GM23338 (cell line): ENCODE data around the gene PHKB. TPM values are rescaled to one million over a fixed set of nuclear protein-coding genes. Genes with fewer than 3 reads are reported as not detected.

ENCODE experiments used
- ATAC-seq: fragments of 200-7000 bp; cut with Tn5 transposase; 3 replicates; pipeline ENCODE4 v1.9.1; 2020
- DNase-seq: peaks from one replicate; pipeline ENCODE4 v3.0.0-alpha.2; 2015; ENCODE audit warnings: low spot score
- H2AFZ ChIP-seq: fragments of 200-600 bp; sonication (generic); 2 replicates; pipeline ENCODE4 v1.8.0; 2016; ENCODE audit warnings: antibody characterized with exemption, mild to moderate bottlenecking, moderate library complexity
- H3F3A ChIP-seq: fragments of 200-600 bp; sonication (generic); replicated peaks from 2 replicates; pipeline ENCODE4 v1.8.0; 2017; ENCODE audit warnings: antibody characterized with exemption, mixed run types, low read depth
- H3K27ac ChIP-seq: fragments of 200-600 bp; sonication (generic); 2 replicates; pipeline ENCODE4 v1.6.1; 2016; ENCODE audit warnings: low read depth
- H3K27me3 ChIP-seq: fragments of 200-600 bp; sonication (generic); 2 replicates; pipeline ENCODE4 v1.8.0; 2016; ENCODE audit warnings: mild to moderate bottlenecking, mixed run types, moderate library complexity; ENCODE audit not compliant: insufficient read depth
- H3K36me3 ChIP-seq: fragments of 200-600 bp; sonication (generic); 2 replicates; pipeline ENCODE4 v1.8.0; 2016; ENCODE audit warnings: mild to moderate bottlenecking; ENCODE audit not compliant: insufficient read depth
- H3K4me1 ChIP-seq: fragments of 200-600 bp; sonication (generic); 2 replicates; pipeline ENCODE4 v1.8.0; 2016; ENCODE audit warnings: mild to moderate bottlenecking, moderate library complexity; ENCODE audit not compliant: insufficient read depth
- H3K4me2 ChIP-seq: fragments of 200-600 bp; sonication (generic); 2 replicates; pipeline ENCODE4 v1.7.1; 2017; ENCODE audit warnings: mixed run types
- H3K4me3 ChIP-seq: fragments of 200-600 bp; sonication (generic); 2 replicates; pipeline ENCODE4 v1.6.1; 2016; ENCODE audit warnings: mixed run types
- H3K79me2 ChIP-seq: fragments of 200-600 bp; sonication (generic); replicated peaks from 2 replicates; pipeline ENCODE4 v1.8.0; 2017; ENCODE audit warnings: mild to moderate bottlenecking; ENCODE audit not compliant: insufficient read depth
- H3K9me2 ChIP-seq: fragments of 200-600 bp; sonication (generic); 2 replicates; pipeline ENCODE4 v1.8.0; 2017; ENCODE audit not compliant: insufficient read depth
- H4K20me1 ChIP-seq: fragments of 200-600 bp; sonication (generic); replicated peaks from 2 replicates; pipeline ENCODE4 v1.8.0; 2017; ENCODE audit warnings: mild to moderate bottlenecking; ENCODE audit not compliant: insufficient read depth
- H3K27ac Mint-ChIP-seq: 2 replicates; pipeline ENCODE4 v1.8.0; 2020; ENCODE audit warnings: inconsistent platforms, mild to moderate bottlenecking, moderate library complexity, mixed read lengths
- H3K27me3 Mint-ChIP-seq: 3 replicates; pipeline ENCODE4 v1.8.0; 2022; ENCODE audit warnings: low read depth, mild to moderate bottlenecking, moderate library complexity, mixed read lengths, inconsistent platforms; ENCODE audit not compliant: insufficient read depth, poor library complexity
- H3K36me3 Mint-ChIP-seq: 3 replicates; pipeline ENCODE4 v1.8.0; 2021; ENCODE audit warnings: low read depth, mild to moderate bottlenecking, inconsistent platforms, moderate library complexity, mixed read lengths
- H3K4me1 Mint-ChIP-seq: 3 replicates; pipeline ENCODE4 v1.8.0; 2020; ENCODE audit warnings: mild to moderate bottlenecking, inconsistent platforms, mixed read lengths
- H3K4me3 Mint-ChIP-seq: 3 replicates; pipeline ENCODE4 v1.8.0; 2021; ENCODE audit warnings: moderate library complexity, mild to moderate bottlenecking, inconsistent platforms, mixed read lengths
- H3K9me3 Mint-ChIP-seq: 3 replicates; pipeline ENCODE4 v1.8.0; 2020; ENCODE audit warnings: moderate library complexity, mild to moderate bottlenecking, inconsistent platforms, mixed read lengths
- CREB1 ChIP-seq: fragments of 250-450 bp; sonication (Bioruptor Pico); IDR thresholded peaks from 2 replicates; pipeline ENCODE4 v1.5.0; 2020; ENCODE audit warnings: low read depth, mild to moderate bottlenecking, moderate library complexity
- EZH2 ChIP-seq: fragments of 200-600 bp; sonication (generic); IDR thresholded peaks from one replicate; pipeline ENCODE4 v1.8.0; 2017; ENCODE audit warnings: antibody characterized with exemption, mild to moderate bottlenecking, low read depth; ENCODE audit not compliant: unreplicated experiment
- EZH2phosphoT487 ChIP-seq: fragments of 200-600 bp; sonication (generic); IDR thresholded peaks from one replicate; pipeline ENCODE4 v1.8.1; 2018; ENCODE audit warnings: antibody characterized with exemption; ENCODE audit not compliant: unreplicated experiment
- JUNB ChIP-seq: IDR thresholded peaks from one replicate; pipeline ENCODE4 v1.6.1; 2016; ENCODE audit warnings: antibody characterized with exemption; ENCODE audit not compliant: unreplicated experiment
- NANOG ChIP-seq: IDR thresholded peaks from 2 replicates; pipeline ENCODE4 v1.6.1; 2016; ENCODE audit warnings: antibody characterized with exemption, borderline replicate concordance
- POLR2AphosphoS5 ChIP-seq: IDR thresholded peaks from 2 replicates; pipeline ENCODE4 v1.6.1; 2016; ENCODE audit warnings: antibody characterized with exemption, low read depth
- STAT1 ChIP-seq: IDR thresholded peaks from one replicate; pipeline ENCODE4 v1.6.1; 2016; ENCODE audit warnings: antibody characterized with exemption; ENCODE audit not compliant: unreplicated experiment
- ZNF114 ChIP-seq: fragments of 250-450 bp; sonication (Bioruptor Pico); IDR thresholded peaks from 2 replicates; pipeline ENCODE4 v1.5.0; 2020; ENCODE audit warnings: mild to moderate bottlenecking, moderate library complexity
- ZNF331 ChIP-seq: fragments of 250-450 bp; sonication (Bioruptor Pico); IDR thresholded peaks from 2 replicates; pipeline ENCODE4 v1.5.0; 2020; ENCODE audit warnings: low read depth, mild to moderate bottlenecking, moderate library complexity
- polyA plus RNA-seq: library from polyadenylated mRNA; unstranded; fragments of >200 nt; fragmentation: Nextera tagmentation; extraction: Ambion mirVana; gene quantifications from 2 replicates; pipeline ENCODE4 v1.2.1, GENCODE V29; 2016
- total RNA-seq: library from RNA; depleted of rRNA; stranded (reverse); fragments of >200 nt; shearing (Covaris generic); gene quantifications from 2 replicates; pipeline ENCODE4 v1.2.3, GENCODE V29; 2014
- TF ChIP-seq, protein P1 (sequence below): fragments of 250-450 bp; sonication (Bioruptor Pico); IDR thresholded peaks from 2 replicates; pipeline ENCODE4 v1.5.0; 2020; ENCODE audit warnings: mild to moderate bottlenecking, moderate library complexity
- TF ChIP-seq, protein P2 (sequence below): IDR thresholded peaks from one replicate; pipeline ENCODE4 v1.6.1; 2018; ENCODE audit warnings: antibody characterized with exemption; ENCODE audit not compliant: unreplicated experiment
- TF ChIP-seq, protein P3 (sequence below): IDR thresholded peaks from 2 replicates; pipeline ENCODE4 v1.6.1; 2016; ENCODE audit warnings: antibody characterized with exemption
- TF ChIP-seq, protein P4 (sequence below), 2 experiments: fragments of 200-600 bp in 1 of 2; sonication (generic) in 1 of 2; conservative IDR thresholded peaks; 2 replicates each; pipeline versions ENCODE4 v1.5.1 to v1.6.1; 2016 to 2017; ENCODE audit warnings: antibody characterized with exemption in 2 of 2, low read depth in 2 of 2, mild to moderate bottlenecking in 2 of 2, moderate library complexity in 1 of 2

The PHKB gene
- total and polyA plus RNA-seq, 2 experiments from 2014 or later = 20.3 to 57.3 TPM

DNA sequence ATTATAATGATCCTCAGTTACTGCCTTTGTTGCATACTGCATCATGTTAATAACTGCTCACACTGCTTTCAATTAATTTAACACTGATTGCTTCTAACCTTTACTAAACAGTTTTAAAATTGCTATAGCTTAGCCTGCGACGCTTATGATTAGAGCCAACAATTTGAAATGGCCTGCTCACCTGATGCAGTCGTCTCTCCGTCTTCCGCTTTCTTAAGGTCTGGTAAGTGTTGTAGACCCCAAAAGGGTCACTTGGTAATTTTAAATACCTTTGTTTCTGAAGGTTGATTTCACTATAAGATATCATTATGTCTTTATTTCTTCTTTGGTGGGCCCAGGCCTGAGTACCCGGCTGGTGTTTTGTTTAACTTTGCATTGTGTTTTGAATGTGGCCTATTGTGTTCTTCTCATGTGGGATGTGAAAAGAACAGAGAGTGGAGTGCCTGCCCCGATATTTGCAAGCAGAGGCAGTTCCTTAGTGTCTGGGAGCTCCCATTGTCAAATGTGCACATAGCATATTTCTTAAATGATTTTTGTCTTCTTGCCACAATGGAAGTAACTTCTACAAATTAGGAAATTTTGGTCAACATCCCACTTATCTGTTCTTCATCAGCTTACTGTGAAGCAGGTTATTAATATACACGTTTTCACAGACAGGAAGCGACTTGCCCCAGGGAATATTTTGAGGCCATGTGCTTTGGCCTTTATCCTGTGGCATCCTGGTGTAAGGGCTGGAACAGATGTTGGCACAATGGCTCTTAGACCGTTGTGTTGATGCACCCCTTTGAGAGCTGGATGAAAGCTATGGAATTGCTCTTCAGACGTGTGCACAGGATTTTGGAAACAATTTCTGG lies 2.9 kb downstream of the PHKB start:
- H2AFZ ChIP-seq = no peak overlapping the region
- no peak overlapping the region for H3K4me3 Mint-ChIP-seq
- peaks cover 7% of the 10 kb centered on the region for H3K27me3 Mint-ChIP-seq
- no peaks in the 10 kb centered on the region; the same call in 1 of the 2 replicates for H4K20me1 ChIP-seq
- no peak for DNase-seq
- peaks cover 22% of the 10 kb centered on the region for H3K4me1 ChIP-seq
- ATAC-seq = no peak
- no peaks in the 10 kb centered on the region; the same call in 1 of the 2 replicates for H3F3A ChIP-seq
- no peaks in the 10 kb centered on the region for H3K9me3 Mint-ChIP-seq
- peaks cover 40% of the 10 kb centered on the region for H3K79me2 ChIP-seq
- H3K36me3 Mint-ChIP-seq = peaks cover 3% of the 10 kb centered on the region; the same call in 1 of the 3 replicates
- H3K27ac ChIP-seq = no peak overlapping the region
- H3K27ac Mint-ChIP-seq = no peak overlapping the region
- H3K4me2 ChIP-seq = peak overlapping the region; percentile 32; the same call in 1 of the 2 replicates
- no peaks in the 10 kb centered on the region for H3K9me2 ChIP-seq
- TF ChIP-seq, protein P1, sequence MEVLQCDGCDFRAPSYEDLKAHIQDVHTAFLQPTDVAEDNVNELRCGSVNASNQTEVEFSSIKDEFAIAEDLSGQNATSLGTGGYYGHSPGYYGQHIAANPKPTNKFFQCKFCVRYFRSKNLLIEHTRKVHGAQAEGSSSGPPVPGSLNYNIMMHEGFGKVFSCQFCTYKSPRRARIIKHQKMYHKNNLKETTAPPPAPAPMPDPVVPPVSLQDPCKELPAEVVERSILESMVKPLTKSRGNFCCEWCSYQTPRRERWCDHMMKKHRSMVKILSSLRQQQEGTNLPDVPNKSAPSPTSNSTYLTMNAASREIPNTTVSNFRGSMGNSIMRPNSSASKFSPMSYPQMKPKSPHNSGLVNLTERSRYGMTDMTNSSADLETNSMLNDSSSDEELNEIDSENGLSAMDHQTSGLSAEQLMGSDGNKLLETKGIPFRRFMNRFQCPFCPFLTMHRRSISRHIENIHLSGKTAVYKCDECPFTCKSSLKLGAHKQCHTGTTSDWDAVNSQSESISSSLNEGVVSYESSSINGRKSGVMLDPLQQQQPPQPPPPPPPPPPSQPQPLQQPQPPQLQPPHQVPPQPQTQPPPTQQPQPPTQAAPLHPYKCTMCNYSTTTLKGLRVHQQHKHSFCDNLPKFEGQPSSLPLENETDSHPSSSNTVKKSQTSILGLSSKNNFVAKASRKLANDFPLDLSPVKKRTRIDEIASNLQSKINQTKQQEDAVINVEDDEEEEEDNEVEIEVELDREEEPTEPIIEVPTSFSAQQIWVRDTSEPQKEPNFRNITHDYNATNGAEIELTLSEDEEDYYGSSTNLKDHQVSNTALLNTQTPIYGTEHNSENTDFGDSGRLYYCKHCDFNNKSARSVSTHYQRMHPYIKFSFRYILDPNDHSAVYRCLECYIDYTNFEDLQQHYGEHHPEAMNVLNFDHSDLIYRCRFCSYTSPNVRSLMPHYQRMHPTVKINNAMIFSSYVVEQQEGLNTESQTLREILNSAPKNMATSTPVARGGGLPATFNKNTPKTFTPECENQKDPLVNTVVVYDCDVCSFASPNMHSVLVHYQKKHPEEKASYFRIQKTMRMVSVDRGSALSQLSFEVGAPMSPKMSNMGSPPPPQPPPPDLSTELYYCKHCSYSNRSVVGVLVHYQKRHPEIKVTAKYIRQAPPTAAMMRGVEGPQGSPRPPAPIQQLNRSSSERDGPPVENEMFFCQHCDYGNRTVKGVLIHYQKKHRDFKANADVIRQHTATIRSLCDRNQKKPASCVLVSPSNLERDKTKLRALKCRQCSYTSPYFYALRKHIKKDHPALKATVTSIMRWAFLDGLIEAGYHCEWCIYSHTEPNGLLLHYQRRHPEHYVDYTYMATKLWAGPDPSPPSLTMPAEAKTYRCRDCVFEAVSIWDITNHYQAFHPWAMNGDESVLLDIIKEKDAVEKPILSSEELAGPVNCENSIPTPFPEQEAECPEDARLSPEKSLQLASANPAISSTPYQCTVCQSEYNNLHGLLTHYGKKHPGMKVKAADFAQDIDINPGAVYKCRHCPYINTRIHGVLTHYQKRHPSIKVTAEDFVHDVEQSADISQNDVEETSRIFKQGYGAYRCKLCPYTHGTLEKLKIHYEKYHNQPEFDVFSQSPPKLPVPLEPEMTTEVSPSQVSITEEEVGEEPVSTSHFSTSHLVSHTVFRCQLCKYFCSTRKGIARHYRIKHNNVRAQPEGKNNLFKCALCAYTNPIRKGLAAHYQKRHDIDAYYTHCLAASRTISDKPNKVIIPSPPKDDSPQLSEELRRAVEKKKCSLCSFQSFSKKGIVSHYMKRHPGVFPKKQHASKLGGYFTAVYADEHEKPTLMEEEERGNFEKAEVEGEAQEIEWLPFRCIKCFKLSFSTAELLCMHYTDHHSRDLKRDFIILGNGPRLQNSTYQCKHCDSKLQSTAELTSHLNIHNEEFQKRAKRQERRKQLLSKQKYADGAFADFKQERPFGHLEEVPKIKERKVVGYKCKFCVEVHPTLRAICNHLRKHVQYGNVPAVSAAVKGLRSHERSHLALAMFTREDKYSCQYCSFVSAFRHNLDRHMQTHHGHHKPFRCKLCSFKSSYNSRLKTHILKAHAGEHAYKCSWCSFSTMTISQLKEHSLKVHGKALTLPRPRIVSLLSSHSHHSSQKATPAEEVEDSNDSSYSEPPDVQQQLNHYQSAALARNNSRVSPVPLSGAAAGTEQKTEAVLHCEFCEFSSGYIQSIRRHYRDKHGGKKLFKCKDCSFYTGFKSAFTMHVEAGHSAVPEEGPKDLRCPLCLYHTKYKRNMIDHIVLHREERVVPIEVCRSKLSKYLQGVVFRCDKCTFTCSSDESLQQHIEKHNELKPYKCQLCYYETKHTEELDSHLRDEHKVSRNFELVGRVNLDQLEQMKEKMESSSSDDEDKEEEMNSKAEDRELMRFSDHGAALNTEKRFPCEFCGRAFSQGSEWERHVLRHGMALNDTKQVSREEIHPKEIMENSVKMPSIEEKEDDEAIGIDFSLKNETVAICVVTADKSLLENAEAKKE (CRISPR knock-in tag) = no peak
- TF ChIP-seq ZNF331 (CRISPR knock-in tag) (no peak), JUNB (no peak), EZH2phosphoT487 (no peak), CREB1 (CRISPR knock-in tag) (no peak), NANOG (no peak), EZH2 (no peak), STAT1 (no peak), POLR2AphosphoS5 (no peak), ZNF114 (CRISPR knock-in tag) (no peak)
- TF ChIP-seq, protein P2, sequence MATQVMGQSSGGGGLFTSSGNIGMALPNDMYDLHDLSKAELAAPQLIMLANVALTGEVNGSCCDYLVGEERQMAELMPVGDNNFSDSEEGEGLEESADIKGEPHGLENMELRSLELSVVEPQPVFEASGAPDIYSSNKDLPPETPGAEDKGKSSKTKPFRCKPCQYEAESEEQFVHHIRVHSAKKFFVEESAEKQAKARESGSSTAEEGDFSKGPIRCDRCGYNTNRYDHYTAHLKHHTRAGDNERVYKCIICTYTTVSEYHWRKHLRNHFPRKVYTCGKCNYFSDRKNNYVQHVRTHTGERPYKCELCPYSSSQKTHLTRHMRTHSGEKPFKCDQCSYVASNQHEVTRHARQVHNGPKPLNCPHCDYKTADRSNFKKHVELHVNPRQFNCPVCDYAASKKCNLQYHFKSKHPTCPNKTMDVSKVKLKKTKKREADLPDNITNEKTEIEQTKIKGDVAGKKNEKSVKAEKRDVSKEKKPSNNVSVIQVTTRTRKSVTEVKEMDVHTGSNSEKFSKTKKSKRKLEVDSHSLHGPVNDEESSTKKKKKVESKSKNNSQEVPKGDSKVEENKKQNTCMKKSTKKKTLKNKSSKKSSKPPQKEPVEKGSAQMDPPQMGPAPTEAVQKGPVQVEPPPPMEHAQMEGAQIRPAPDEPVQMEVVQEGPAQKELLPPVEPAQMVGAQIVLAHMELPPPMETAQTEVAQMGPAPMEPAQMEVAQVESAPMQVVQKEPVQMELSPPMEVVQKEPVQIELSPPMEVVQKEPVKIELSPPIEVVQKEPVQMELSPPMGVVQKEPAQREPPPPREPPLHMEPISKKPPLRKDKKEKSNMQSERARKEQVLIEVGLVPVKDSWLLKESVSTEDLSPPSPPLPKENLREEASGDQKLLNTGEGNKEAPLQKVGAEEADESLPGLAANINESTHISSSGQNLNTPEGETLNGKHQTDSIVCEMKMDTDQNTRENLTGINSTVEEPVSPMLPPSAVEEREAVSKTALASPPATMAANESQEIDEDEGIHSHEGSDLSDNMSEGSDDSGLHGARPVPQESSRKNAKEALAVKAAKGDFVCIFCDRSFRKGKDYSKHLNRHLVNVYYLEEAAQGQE = no peak
- TF ChIP-seq, protein P3, sequence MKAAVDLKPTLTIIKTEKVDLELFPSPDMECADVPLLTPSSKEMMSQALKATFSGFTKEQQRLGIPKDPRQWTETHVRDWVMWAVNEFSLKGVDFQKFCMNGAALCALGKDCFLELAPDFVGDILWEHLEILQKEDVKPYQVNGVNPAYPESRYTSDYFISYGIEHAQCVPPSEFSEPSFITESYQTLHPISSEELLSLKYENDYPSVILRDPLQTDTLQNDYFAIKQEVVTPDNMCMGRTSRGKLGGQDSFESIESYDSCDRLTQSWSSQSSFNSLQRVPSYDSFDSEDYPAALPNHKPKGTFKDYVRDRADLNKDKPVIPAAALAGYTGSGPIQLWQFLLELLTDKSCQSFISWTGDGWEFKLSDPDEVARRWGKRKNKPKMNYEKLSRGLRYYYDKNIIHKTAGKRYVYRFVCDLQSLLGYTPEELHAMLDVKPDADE = no peak
- TF ChIP-seq, protein P4, sequence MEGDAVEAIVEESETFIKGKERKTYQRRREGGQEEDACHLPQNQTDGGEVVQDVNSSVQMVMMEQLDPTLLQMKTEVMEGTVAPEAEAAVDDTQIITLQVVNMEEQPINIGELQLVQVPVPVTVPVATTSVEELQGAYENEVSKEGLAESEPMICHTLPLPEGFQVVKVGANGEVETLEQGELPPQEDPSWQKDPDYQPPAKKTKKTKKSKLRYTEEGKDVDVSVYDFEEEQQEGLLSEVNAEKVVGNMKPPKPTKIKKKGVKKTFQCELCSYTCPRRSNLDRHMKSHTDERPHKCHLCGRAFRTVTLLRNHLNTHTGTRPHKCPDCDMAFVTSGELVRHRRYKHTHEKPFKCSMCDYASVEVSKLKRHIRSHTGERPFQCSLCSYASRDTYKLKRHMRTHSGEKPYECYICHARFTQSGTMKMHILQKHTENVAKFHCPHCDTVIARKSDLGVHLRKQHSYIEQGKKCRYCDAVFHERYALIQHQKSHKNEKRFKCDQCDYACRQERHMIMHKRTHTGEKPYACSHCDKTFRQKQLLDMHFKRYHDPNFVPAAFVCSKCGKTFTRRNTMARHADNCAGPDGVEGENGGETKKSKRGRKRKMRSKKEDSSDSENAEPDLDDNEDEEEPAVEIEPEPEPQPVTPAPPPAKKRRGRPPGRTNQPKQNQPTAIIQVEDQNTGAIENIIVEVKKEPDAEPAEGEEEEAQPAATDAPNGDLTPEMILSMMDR (conservative IDR thresholded peaks at IDR 0.05; ENCODE audit: low read depth in 2 of 2) = no peak
- peaks cover 28% of the 10 kb centered on the region for H3K4me1 Mint-ChIP-seq
- no peaks in the 10 kb centered on the region for H3K36me3 ChIP-seq
- H3K27me3 ChIP-seq = no peaks in the 10 kb centered on the region
- H3K4me3 ChIP-seq = no peak overlapping the region
